OCI-LY1 (cell line): ENCODE results near the gene RAD51B.

Experiments
- EZH2 ChIP-seq: fragments of 200-600 bp; sonication (generic), shearing (Covaris generic); IDR thresholded peaks from 2 replicates; pipeline ENCODE4 v1.8.0; 2017; ENCODE audit warnings: borderline replicate concordance, mixed run types, mild to moderate bottlenecking, antibody characterized with exemption, low read length, moderate library complexity, mixed read lengths
- TF ChIP-seq, protein P1 (sequence below): fragments of 200-600 bp; sonication (generic), shearing (Covaris generic); IDR thresholded peaks from 2 replicates; pipeline ENCODE4 v1.5.1; 2017; ENCODE audit warnings: mild to moderate bottlenecking, antibody characterized with exemption, low read length, moderate library complexity, mixed read lengths

DNA sequence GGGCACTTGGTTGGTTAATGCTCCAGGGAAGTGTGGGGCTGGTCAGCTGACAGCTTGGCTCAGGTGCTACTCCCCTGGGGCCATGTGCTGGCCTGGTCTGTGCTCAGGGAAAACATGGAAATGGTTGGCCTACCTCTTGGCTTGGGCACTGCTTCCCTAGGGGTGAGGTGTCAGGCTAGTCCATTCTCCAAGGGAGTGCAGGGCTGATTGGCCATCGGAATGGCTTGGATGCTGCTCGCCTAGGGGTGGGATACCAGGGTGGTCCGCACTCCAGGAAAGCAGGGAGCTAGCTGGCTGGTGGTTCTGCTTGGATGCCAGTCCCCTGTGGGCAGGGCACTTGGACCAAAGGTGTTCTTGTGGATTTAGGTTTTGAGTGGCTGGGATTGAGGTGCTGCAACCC, 245.7 kb downstream of the RAD51B start:
- TF ChIP-seq, protein P1, sequence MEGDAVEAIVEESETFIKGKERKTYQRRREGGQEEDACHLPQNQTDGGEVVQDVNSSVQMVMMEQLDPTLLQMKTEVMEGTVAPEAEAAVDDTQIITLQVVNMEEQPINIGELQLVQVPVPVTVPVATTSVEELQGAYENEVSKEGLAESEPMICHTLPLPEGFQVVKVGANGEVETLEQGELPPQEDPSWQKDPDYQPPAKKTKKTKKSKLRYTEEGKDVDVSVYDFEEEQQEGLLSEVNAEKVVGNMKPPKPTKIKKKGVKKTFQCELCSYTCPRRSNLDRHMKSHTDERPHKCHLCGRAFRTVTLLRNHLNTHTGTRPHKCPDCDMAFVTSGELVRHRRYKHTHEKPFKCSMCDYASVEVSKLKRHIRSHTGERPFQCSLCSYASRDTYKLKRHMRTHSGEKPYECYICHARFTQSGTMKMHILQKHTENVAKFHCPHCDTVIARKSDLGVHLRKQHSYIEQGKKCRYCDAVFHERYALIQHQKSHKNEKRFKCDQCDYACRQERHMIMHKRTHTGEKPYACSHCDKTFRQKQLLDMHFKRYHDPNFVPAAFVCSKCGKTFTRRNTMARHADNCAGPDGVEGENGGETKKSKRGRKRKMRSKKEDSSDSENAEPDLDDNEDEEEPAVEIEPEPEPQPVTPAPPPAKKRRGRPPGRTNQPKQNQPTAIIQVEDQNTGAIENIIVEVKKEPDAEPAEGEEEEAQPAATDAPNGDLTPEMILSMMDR = no peak
- no peak for TF ChIP-seq EZH2
